ENCODE measurements around the gene EPAS1.

- TF ChIP-seq ZBTB33 (IDR thresholded peaks at IDR 0.05; ENCODE audit: extremely low read depth, insufficient replicate concordance, low read length), result no peak
- no peak for TF ChIP-seq JUND (IDR thresholded peaks at IDR 0.05)
- no peak for TF ChIP-seq CTCF (IDR thresholded peaks at IDR 0.05 in 2 of 3, conservative IDR thresholded peaks at IDR 0.05 in 1 of 3; ENCODE audit: borderline replicate concordance in 1 of 3, insufficient read depth in 1 of 3, low read depth in 2 of 3, low read length in 2 of 3)
- TF ChIP-seq REST (IDR thresholded peaks at IDR 0.05; ENCODE audit: low read depth), result no peak
- no peak for TF ChIP-seq RAD21 (IDR thresholded peaks at IDR 0.05; ENCODE audit: low read depth)
- TF ChIP-seq ZFX (IDR thresholded peaks at IDR 0.05), result no peak
- no peak for TF ChIP-seq SIN3A (IDR thresholded peaks at IDR 0.05; ENCODE audit: low read depth)
- no peak for TF ChIP-seq EGR1 (IDR thresholded peaks at IDR 0.05; ENCODE audit: low read depth)
- no peak for TF ChIP-seq POLR2AphosphoS5 (IDR thresholded peaks at IDR 0.05; ENCODE audit: low read depth, low read length)
- no peak for TF ChIP-seq EZH2 (IDR thresholded peaks at IDR 0.05)
- no peak for TF ChIP-seq MAX (IDR thresholded peaks at IDR 0.05)
Measured at GRCh38 chr2:46416280-46416679, 119.1 kb downstream of the EPAS1 start.

Data from HCT116 (cell line).